Upper lobe of left lung (tissue), 4 donors: ENCODE data around the gene ZBTB8A.

Experiments used
- EP300 ChIP-seq, 4 donors: sonication (generic); formaldehyde crosslinking; IDR thresholded peaks; one replicate each; pipeline ENCODE4 v1.5.1; 2017; ENCODE audit warnings: antibody characterized with exemption in 4 of 4, control low read depth in 2 of 4
- POLR2A ChIP-seq, 4 donors: fragments of 450-650 bp; IDR thresholded peaks; one replicate each; pipeline ENCODE4 v1.5.1; 2016 to 2017; ENCODE audit warnings: antibody characterized with exemption in 4 of 4, mild to moderate bottlenecking in 2 of 4
- POLR2AphosphoS5 ChIP-seq, 2 donors: sonication (generic); formaldehyde crosslinking; IDR thresholded peaks; one replicate each; pipeline ENCODE4 v1.5.1; 2017; ENCODE audit warnings: antibody characterized with exemption in 2 of 2
- TF ChIP-seq, protein P1 (sequence below), 6 experiments: fragments of 450-650 bp in 4 of 6; fragments of 200-600 bp in 2 of 6; sonication (generic) in 2 of 6; IDR thresholded peaks; one replicate each; pipeline ENCODE4 v1.5.1; 2016 to 2019; ENCODE audit warnings: antibody characterized with exemption in 6 of 6

DNA sequence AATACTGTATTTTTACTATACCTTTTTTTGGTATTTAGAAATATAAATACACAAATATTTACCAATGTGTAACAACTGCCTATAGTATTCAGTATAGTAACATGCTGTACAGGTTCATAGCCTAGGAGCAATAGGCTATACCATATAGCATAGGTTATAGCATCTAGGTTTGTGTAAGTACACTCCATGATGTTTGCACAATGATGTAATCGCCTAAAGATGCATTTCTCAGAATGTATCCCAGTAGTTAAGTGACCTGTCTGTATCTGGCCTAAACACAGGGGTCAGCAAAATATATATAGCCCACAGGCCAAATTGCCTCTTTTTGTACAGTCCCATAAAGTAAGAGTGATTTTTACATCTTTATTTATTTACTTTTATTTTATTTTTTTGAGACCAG is 86.9 kb downstream of the ZBTB8A start:
- TF ChIP-seq, protein P1, sequence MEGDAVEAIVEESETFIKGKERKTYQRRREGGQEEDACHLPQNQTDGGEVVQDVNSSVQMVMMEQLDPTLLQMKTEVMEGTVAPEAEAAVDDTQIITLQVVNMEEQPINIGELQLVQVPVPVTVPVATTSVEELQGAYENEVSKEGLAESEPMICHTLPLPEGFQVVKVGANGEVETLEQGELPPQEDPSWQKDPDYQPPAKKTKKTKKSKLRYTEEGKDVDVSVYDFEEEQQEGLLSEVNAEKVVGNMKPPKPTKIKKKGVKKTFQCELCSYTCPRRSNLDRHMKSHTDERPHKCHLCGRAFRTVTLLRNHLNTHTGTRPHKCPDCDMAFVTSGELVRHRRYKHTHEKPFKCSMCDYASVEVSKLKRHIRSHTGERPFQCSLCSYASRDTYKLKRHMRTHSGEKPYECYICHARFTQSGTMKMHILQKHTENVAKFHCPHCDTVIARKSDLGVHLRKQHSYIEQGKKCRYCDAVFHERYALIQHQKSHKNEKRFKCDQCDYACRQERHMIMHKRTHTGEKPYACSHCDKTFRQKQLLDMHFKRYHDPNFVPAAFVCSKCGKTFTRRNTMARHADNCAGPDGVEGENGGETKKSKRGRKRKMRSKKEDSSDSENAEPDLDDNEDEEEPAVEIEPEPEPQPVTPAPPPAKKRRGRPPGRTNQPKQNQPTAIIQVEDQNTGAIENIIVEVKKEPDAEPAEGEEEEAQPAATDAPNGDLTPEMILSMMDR (IDR thresholded peaks at IDR 0.05), result no peak
- no peak for TF ChIP-seq POLR2A (IDR thresholded peaks at IDR 0.05)
- TF ChIP-seq POLR2AphosphoS5 (IDR thresholded peaks at IDR 0.05), result no peak
- TF ChIP-seq EP300 (IDR thresholded peaks at IDR 0.05), result no peak
